ENCODE measurements around the gene ACOT11.
"Not testable (repeated sequence)": the region's sequence is repeated elsewhere in the genome, so short reads cannot be mapped to it uniquely, and the experiment has no call there.

GRCh38 chr1:54536656-54537055 is 11.4 kb upstream of the ACOT11 start:
- not testable (repeated sequence) for TF ChIP-seq CTCF (optimal IDR thresholded peaks at IDR 0.05 in 1 of 3, IDR thresholded peaks at IDR 0.05 in 1 of 3, conservative IDR thresholded peaks at IDR 0.05 in 1 of 3; ENCODE audit: extremely low read depth in 1 of 3, insufficient read depth in 2 of 3, low read length in 3 of 3); EZH2 (IDR thresholded peaks at IDR 0.05; ENCODE audit: low read length)
